Glutamatergic neuron (in vitro differentiated cells): ENCODE results near the gene ATP10B. TPM values are rescaled to one million over a fixed set of nuclear protein-coding genes. Genes with fewer than 3 reads are reported as not detected.
"Not testable (repeated sequence)": the region's sequence is repeated elsewhere in the genome, so short reads cannot be mapped to it uniquely, and the experiment has no call there.

Source experiments
- DNase-seq: peaks from one replicate; pipeline ENCODE4 v3.0.0; 2022
- H3K27ac Mint-ChIP-seq: one replicate; pipeline ENCODE4 v1.8.0; 2020; ENCODE audit warnings: mild to moderate bottlenecking, mixed read lengths, inconsistent platforms; ENCODE audit not compliant: unreplicated experiment
- H3K27me3 Mint-ChIP-seq: one replicate; pipeline ENCODE4 v1.8.0; 2020; ENCODE audit warnings: mild to moderate bottlenecking, moderate library complexity, mixed read lengths, inconsistent platforms; ENCODE audit not compliant: unreplicated experiment
- H3K36me3 Mint-ChIP-seq: one replicate; pipeline ENCODE4 v1.8.0; 2020; ENCODE audit warnings: mild to moderate bottlenecking, mixed read lengths, inconsistent platforms; ENCODE audit not compliant: unreplicated experiment
- H3K4me1 Mint-ChIP-seq: one replicate; pipeline ENCODE4 v1.8.0; 2020; ENCODE audit warnings: mild to moderate bottlenecking, low read depth, mixed read lengths, inconsistent platforms; ENCODE audit not compliant: unreplicated experiment
- H3K4me3 Mint-ChIP-seq: one replicate; pipeline ENCODE4 v1.8.0; 2020; ENCODE audit warnings: mild to moderate bottlenecking, mixed read lengths, inconsistent platforms; ENCODE audit not compliant: unreplicated experiment
- H3K9me3 Mint-ChIP-seq: one replicate; pipeline ENCODE4 v1.8.0; 2020; ENCODE audit warnings: mild to moderate bottlenecking, moderate library complexity, mixed read lengths, inconsistent platforms; ENCODE audit not compliant: unreplicated experiment
- CTCF ChIP-seq: fragments of 200-600 bp; sonication (generic); IDR thresholded peaks from one replicate; pipeline ENCODE4 v1.5.0; 2021; ENCODE audit not compliant: partially characterized antibody, unreplicated experiment
- total RNA-seq: library from RNA; stranded (reverse); fragmentation: NEBNext Ultra II Directional; extraction: Animal tissue kit (Norgen Biotek cat#: 25700); gene quantifications from one replicate; pipeline ENCODE4 v1.2.1, GENCODE V29; 2021; ENCODE audit not compliant: unreplicated experiment

ATP10B gene
- total RNA-seq, 1 donor from 2014 or later, result not detected

DNA sequence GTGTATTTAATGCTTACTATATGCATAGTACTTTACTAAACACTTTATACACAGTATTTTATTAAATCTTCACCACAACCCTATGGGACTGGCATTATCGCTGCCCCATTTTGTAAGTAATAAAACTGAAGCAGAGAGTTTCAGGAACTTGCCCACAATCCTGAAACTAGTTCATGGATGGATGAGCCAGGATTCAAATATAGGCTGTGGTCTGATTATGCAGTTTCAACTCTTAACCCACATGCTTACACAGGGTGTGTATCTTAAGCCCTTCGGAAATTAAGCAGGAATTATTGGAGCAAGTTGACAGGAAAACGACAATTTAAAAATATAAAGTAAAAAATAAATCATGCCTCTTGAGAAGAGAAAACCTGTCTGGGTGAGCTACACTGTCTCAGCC lies 109.0 kb downstream of the ATP10B start:
- no peak overlapping the region for H3K4me3 Mint-ChIP-seq
- peaks cover 1% of the 10 kb centered on the region for H3K27me3 Mint-ChIP-seq

DNA sequence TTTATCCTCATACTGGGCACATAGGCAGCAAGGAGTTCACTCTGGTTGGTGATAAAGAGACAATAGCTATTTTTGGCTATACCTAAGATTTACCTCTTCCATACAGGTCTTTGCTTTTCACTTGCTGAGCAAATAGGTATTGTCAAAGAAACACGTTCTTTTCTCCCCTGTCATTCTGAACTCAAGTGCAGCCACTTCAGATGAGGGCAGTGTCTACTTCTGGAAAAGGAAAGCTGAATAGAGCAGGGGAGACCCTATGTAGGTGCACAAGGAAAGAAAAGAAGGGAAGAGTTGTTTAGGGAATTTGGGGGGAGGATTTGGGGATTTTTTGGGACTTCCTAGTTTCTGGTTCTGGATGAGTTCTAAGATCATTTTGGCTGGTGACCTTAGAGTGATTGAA lies 109.6 kb downstream of the ATP10B start:
- no peak overlapping the region for H3K4me3 Mint-ChIP-seq
- H3K36me3 Mint-ChIP-seq, result no peaks in the 10 kb centered on the region
- peaks cover 9% of the 10 kb centered on the region for H3K4me1 Mint-ChIP-seq
- TF ChIP-seq CTCF, result no peak
- no peak overlapping the region for H3K27ac Mint-ChIP-seq
- H3K27me3 Mint-ChIP-seq, result peaks cover 1% of the 10 kb centered on the region
- no peaks in the 10 kb centered on the region for H3K9me3 Mint-ChIP-seq
- no peak for DNase-seq

More for the DNA sequence above, 109.0 kb downstream of the ATP10B start:
- DNase-seq, result no peak
- no peaks in the 10 kb centered on the region for H3K36me3 Mint-ChIP-seq
- peaks cover 9% of the 10 kb centered on the region for H3K4me1 Mint-ChIP-seq
- no peak overlapping the region for H3K27ac Mint-ChIP-seq
- no peaks in the 10 kb centered on the region for H3K9me3 Mint-ChIP-seq
- no peak for TF ChIP-seq CTCF

DNA sequence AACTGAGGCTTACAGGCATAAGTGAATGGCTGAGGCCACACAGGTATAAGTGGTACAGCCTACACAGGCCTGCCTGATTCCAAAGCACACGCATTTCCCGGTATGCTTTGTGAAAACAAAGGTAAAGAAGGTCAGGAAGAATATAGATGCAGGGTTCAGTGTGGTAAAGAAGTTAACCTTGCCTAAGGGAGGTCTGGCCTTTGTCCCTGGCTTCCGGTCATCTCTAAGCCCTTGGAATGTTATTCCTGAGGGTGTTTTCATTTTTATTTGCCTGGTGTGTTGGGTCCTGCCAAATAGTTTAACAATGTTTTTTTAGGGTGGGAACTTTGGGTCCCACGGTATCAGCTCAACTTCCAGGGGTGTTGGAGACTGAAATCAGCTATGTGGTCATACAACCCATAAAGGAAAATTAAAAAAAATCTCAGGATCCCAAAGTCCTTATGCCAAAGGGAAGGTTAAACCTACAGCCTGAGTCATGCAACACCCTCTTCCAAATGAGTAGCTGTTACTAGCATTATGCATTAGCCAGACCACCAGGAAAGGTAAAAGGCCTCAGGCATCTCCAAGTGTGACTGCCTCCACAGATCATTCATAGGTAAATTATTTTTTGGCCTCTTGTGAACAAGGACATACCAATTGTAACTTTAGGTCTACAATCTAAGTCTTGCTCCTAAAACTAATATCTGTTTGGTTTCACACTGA lies 124.6 kb downstream of the ATP10B start:
- Mint-ChIP-seq H3K27me3 (no peaks in the 10 kb centered on the region), H3K4me3 (no peak overlapping the region), H3K4me1 (peaks cover 3% of the 10 kb centered on the region), H3K36me3 (no peaks in the 10 kb centered on the region), H3K9me3 (no peaks in the 10 kb centered on the region), H3K27ac (no peak overlapping the region)
- TF ChIP-seq CTCF, result no peak
- no peak for DNase-seq

GRCh38 chr5:160726721-160727120 lies 125.3 kb downstream of the ATP10B start:
- peaks cover 3% of the 10 kb centered on the region for H3K4me1 Mint-ChIP-seq
- no peaks in the 10 kb centered on the region for H3K36me3 Mint-ChIP-seq
- TF ChIP-seq CTCF, result no peak
- no peak overlapping the region for H3K27ac Mint-ChIP-seq
- no peak overlapping the region for H3K4me3 Mint-ChIP-seq
- H3K27me3 Mint-ChIP-seq, result no peaks in the 10 kb centered on the region
- DNase-seq, result no peak
- H3K9me3 Mint-ChIP-seq, result no peaks in the 10 kb centered on the region

- no peak for TF ChIP-seq CTCF
- no peaks in the 10 kb centered on the region for H3K9me3 Mint-ChIP-seq
- no peaks in the 10 kb centered on the region for H3K27me3 Mint-ChIP-seq
- H3K4me1 Mint-ChIP-seq, result no peaks in the 10 kb centered on the region
- H3K4me3 Mint-ChIP-seq, result no peak overlapping the region
- no peaks in the 10 kb centered on the region for H3K36me3 Mint-ChIP-seq
- no peak for DNase-seq
- no peak overlapping the region for H3K27ac Mint-ChIP-seq
Measured at GRCh38 chr5:160720822-160721221, 131.2 kb downstream of the ATP10B start.

DNA sequence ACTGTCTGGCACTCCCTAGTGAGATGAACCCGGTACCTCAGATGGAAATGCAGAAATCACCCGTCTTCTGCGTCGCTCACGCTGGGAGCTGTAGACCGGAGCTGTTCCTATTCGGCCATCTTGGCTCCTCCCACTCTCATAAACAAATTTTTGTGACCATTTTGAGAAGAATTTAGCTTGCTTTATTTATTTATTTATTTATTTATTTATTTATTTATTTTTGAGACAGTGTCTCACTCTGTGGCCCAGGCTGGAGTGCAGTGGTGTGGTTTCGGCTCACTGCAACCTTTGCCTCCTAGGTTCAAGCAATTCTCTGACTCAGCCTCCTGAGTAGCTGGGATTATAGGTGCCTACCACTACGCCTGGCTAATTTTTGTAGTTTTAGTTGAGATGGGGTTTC lies 136.5 kb downstream of the ATP10B start:
- DNase-seq, H3K27ac Mint-ChIP-seq, H3K4me1 Mint-ChIP-seq, H3K36me3 Mint-ChIP-seq, H3K4me3 Mint-ChIP-seq, H3K27me3 Mint-ChIP-seq, H3K9me3 Mint-ChIP-seq: not testable (repeated sequence)
